GM13976 (cell line): ENCODE measurements around the gene CCDC68.

Experiments
- DNase-seq: peaks from one replicate; pipeline ENCODE4 v3.0.0; 2012; ENCODE audit warnings: low spot score
- in situ Hi-C: fragments of 300-500 bp; cut with MboI; formaldehyde crosslinking; loops from one replicate; pipeline ENCODE4 v1.12.0; 2022; ENCODE audit warnings: low sequenced_read_pairs, mixed read lengths, inconsistent platforms; ENCODE audit not compliant: unreplicated experiment
- TF ChIP-seq, protein P1 (sequence below): IDR thresholded peaks from 2 replicates; pipeline ENCODE4 v1.5.1; 2012; ENCODE audit warnings: borderline replicate concordance, mild to moderate bottlenecking; ENCODE audit not compliant: insufficient read depth; ENCODE audit errors: extremely low read depth, missing control alignments, control extremely low read depth

CCDC68 gene

DNA sequence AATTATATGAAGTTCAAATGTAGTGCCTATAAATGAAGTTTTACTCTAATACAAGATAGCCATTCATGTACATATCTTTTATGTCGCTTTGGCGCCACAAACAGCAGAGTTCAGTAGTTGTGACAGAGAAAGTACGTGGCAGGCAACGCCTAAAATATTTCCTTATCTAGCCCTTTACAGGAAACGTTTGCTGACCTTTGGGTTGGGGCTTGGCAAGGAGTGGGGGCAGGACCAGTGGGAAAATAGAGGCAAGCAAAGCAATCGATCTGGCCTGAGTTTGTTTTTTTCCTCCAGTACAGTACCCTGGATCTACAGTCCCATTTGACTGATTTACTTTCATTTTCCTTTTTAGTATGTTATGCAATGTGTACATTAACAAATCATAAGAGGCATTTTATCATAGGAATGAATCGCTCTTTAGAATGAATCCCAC, 13.1 kb downstream of the CCDC68 start:
- in situ Hi-C loops: no loop called here
- peak; percentile 32 for DNase-seq
- TF ChIP-seq, protein P1, sequence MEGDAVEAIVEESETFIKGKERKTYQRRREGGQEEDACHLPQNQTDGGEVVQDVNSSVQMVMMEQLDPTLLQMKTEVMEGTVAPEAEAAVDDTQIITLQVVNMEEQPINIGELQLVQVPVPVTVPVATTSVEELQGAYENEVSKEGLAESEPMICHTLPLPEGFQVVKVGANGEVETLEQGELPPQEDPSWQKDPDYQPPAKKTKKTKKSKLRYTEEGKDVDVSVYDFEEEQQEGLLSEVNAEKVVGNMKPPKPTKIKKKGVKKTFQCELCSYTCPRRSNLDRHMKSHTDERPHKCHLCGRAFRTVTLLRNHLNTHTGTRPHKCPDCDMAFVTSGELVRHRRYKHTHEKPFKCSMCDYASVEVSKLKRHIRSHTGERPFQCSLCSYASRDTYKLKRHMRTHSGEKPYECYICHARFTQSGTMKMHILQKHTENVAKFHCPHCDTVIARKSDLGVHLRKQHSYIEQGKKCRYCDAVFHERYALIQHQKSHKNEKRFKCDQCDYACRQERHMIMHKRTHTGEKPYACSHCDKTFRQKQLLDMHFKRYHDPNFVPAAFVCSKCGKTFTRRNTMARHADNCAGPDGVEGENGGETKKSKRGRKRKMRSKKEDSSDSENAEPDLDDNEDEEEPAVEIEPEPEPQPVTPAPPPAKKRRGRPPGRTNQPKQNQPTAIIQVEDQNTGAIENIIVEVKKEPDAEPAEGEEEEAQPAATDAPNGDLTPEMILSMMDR: no peak

DNA sequence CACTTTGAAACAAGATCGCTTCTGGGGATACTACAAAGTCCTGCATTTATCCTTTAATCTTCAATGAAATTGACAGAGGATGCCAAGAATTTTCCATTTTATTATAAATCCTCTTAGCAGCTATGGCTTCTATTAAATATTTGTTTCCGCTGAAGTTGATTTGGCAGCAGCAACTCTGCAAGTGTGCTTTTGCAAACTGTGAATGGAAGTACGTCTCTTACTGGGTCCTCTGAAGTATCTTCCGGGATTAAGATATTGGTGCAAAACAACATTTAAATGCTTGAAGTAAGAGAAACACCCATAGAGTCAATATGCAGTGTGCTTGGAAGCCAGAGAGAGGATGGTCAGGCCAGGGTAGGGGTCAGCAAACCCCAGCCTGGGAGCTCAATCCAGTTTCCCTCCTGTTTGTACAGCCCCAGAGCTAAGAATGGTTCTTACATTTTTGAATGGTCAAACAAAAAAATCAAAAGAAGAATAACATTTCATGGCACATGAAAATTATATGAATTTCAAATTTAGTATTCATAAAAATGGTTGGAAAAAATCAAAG, 13.6 kb downstream of the CCDC68 start:
- DNase-seq: no peak
- TF ChIP-seq, protein P1: no peak
- in situ Hi-C loops: no loop called here

DNA sequence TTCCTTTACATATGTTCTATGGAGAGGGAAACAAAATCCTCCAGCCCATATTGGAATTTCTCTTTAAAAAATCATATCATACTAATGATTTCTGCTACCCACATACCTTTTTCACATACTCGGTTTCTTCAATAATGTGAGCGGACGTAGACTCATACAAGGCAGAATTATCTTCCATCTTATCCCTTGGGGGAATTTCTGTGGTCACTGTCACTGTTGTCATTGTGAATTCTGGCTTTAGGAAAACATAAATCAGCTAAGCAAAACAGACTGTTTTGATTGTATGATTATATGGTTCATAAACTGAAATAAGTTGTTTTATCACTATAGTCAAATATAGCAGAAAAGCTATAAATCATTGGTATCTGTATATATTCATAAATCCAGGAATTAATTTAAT, 16.7 kb downstream of the CCDC68 start:
- TF ChIP-seq, protein P1: no peak
- DNase-seq: no peak
- in situ Hi-C loops: no loop called here

DNA sequence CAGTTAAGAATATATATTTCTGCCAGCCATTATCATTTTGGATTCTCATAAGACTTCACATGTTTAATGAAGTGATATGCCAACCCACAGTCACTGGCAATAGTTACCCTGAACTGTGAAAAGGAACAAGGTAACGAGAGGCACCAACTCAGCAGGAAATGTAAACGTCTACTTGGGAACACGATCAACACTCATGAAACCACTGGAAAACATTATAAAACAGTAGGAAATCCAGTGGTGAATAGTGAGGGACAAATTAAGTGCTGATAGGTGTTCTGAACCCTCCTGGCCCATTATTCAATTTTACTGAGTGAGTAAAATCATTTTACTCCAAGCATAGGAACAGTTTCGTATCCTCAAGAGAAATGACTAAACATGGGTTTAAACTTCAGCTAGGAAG, 17.1 kb downstream of the CCDC68 start:
- TF ChIP-seq, protein P1: no peak
- in situ Hi-C loops: no loop called here
- DNase-seq: no peak

DNA sequence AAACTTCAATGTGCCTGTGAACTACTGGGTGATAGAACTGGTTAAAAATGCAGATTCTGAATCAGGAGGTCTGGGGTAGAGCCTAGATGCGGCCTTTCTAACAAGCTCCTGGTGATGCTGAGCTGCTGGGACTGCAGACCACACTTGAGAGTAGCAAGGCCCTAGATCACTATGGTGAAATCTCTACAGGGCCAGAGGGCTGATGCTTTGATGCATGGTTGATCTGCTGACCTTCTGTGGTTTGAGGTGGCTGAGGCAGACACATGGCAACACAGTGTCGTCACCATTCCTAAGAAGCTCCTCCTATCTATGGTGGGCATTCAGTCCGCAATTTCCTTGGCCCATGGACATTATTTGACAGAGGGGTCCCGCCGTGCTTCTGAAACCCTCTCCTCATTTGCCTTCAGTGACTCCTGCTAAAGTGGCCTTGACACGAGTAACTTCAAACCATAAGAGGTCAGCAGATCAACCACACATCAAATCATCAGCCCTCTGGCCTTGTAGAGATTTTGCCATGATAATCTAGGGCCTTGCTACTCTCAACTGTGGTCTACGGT, 19.8 kb downstream of the CCDC68 start:
- no peak for DNase-seq
- TF ChIP-seq, protein P1: no peak
- in situ Hi-C loops: no loop called here

DNA sequence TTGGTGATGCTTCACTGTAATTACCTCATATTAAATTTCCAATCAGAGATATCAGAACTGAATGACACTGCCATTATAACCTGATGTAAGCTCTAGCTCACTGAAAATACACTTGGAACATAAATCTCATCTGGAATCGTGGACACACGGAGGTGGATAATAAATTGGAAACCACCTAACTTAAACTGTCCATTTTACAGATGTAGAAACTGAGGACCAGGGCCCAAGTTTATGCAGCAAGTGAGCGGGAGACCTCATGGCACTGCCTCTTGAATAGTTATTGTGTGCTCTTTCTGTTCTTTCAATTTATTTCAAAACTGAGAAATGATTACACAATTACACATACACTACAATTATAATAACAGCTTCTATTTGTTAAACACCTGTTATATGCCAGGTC, 20.8 kb downstream of the CCDC68 start:
- DNase-seq: no peak
- TF ChIP-seq, protein P1: no peak
- in situ Hi-C loops: no loop called here
